ENCODE results near the gene ALOX5.
"Not testable (repeated sequence)": the region's sequence is repeated elsewhere in the genome, so short reads cannot be mapped to it uniquely, and the experiment has no call there.

ALOX5 gene

DNA sequence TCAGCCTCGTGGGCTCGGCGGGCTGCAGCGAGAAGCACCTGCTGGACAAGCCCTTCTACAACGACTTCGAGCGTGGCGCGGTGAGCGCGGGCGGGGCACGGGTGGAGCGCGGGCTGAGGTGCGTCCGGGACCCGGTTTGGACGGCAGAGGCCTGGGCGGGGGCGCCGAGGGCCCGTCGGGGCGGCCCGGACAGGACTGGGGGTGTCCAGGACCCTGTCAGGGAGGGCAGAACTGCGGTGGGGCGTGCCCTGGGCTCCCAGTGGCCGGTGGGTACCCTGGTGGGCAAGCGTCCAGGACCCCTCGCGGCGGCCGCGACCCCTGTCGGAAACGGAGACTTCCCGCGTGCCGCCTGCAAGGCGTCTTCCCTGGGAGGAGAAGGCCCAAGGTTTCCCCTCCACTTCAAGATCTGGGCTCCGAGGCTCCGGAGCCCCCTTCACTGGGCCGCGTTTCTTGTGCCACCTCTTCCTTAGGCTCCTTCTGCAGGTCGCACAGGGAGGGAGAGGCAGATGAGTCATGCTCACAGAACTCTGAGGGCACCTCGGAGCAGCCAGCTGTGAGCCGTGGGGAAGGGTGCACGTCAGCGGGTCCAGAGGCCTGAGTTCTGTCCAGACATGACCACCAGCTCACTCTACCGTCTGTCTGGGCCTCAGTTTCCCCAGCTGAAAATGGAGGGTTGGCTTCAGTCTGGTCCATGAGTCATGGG is 485 bp downstream of the ALOX5 start:
- DNase-seq: no peak

DNA sequence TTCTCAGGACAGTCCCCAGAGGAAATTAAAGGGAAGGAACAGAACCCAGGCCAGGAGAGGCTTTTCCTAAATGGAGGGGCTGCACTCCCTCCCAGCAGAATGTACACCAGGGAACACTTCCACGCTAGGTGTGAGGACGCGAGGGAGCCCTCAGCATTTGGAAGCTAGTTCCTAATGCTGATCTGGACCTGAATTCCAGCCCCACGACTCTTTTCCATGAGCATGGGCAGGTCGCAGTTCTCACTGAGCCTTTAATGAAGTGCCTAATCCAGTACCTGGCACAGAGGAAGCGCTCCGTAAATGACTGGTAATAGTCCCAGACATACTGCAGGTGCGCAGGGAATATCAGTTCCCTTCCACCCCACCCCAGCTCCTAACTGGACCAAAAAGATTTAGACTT is 1.1 kb downstream of the ALOX5 start:
- DNase-seq: no peak

DNA sequence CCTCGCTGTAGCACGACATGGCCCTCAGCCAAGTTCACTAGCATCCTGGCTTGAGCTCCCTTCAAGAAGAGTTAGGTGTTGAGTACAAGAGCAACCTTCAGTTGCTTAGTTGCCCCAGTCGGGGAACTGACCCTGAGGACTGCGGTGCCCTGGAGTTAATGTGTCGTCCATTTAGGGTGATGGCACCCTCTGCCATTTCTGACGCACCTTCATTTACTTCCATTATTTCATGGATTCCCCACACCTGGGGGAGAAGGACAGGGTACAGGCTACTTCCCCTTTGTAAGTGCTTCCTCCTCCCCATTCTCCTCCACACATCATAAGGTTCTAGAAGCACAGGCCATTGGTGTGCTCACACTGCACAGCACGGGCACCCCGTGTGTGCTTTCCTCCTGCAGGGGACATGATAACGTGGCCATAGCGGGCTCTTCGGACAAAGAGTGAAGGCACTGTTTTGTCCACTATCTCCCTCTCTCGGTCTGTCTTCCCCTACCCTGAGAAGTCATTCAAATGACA is 1.8 kb downstream of the ALOX5 start:
- DNase-seq: no peak

DNA sequence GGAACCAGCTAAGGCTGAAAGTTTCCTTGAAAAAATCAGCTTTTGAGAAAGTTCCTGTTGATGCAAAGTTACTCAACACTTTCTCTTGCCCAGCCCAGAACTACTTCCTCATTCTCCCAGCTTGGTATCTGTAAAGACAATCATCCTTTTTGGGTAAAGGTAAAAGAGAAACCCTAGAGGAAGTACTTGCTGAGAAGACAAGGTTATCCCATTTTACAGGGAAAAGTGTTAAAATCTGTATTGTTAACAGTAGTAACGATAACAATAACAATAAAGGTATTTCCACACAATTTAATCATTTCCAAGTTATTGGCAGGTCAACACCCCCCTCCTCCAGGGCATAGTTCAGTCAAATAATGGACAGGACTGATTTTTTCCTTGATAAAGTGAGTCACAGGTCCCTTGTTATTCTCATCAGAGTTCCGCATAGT is 2.4 kb downstream of the ALOX5 start:
- DNase-seq: no peak

DNA sequence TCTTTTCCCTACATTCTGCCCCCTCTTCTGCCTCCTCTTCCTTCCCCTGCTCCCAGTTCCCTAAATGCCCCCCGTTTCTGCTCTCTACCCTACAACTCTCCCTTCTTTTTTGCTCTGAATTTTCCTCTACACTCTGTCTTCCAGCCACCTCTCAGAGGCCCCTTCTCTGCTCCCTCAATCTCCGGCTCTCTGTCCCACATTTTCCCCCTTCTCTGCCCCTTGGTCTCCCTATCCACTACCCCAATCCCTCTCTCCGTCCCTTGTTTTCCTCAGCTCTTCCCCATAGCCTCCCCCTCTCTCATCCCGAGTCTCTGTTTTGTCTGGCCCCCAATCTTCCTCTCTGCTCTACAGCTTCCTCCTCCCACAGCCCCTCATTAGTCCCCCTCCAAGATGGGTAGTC is 3.3 kb downstream of the ALOX5 start:
- no peak for DNase-seq

DNA sequence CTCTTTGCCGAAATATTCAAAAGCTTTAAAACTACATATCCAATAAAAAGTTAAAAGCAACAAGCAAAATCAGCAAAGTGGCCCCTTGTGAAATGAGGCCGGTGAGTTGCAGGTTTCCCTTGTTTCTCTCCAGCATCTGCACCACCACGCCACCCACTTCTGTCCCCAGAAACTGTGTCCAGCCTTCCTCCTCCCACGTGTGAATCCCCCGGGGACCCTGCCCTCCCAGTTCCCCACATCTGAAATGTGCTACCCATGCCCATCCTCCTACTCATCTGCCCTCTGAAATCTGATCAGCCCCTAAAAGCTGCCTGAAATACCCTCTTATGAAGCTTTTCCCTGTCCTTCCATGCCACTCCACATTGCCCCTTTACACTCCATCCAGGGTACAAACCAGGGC is 3.8 kb downstream of the ALOX5 start:
- no peak for DNase-seq

DNA sequence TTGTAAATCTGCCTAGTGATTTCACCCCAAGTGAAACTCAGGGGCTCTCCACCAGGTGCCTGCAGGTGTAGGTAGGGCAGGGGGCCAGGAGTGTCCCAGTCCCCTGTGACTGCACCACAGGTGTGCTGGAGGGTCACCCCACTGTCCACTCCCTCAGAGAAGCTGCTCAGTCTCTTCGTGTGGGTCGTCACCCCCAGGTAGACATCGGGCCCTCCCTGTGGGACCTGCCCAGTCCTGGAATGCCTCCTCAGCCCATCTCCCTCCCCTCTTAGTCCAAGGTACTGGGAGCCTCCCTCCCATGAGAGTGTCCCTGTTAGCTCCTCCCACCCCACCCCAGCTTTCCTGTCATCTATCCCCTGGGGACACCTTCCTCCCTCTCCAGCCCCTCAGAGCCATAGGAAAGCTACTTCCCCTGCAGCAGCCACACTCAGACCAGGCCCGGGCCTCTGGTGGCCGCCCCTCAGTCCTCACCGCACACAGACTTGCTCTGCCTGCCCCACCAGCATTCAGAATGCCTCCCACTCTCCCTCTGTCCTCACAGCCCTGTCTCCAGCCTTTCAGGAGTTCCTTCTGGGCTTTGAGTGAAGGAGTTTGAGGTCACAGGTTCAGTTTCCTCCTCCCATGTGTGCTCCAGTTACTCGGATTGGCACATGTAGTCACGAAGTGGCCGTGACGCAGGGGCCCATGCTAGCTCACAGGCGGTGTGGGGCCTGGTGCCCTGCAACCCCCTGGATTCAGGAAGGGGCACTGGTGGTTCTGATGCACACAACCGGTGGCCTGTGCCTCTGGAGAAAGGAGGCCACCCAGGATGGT is 5.1 kb downstream of the ALOX5 start:
- DNase-seq: no peak

DNA sequence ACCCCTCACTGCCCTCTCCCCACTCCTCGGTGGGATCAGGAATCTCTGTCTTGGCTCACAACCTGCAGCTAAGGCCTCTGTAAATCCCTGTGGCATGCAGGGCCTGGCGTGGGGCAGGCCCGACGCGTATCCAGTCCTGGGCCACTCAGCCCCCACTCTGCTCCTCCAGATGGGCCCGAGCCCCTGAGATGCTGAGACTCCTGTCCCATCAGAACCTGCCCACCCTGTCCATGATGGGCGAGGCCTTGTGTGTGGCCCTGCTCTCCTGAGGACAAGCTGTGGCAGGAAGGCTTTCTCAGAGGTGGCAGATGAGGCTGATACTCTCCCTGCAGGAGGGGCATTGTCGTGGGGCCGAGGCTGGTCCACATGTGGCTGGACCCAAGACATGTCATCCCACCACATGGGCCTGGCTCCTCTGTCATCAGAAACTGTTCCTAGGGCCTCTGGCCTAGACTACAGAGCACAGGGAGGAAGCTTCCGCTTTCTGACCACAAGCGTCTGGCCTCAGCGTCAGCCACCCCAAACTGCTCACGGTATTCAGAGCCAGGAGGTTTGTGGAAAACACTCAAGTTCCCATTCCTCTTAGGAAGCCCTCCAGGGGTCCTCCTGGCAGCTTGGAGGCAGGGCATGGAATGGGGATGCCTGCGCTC is 6.0 kb downstream of the ALOX5 start:
- no peak for DNase-seq

DNA sequence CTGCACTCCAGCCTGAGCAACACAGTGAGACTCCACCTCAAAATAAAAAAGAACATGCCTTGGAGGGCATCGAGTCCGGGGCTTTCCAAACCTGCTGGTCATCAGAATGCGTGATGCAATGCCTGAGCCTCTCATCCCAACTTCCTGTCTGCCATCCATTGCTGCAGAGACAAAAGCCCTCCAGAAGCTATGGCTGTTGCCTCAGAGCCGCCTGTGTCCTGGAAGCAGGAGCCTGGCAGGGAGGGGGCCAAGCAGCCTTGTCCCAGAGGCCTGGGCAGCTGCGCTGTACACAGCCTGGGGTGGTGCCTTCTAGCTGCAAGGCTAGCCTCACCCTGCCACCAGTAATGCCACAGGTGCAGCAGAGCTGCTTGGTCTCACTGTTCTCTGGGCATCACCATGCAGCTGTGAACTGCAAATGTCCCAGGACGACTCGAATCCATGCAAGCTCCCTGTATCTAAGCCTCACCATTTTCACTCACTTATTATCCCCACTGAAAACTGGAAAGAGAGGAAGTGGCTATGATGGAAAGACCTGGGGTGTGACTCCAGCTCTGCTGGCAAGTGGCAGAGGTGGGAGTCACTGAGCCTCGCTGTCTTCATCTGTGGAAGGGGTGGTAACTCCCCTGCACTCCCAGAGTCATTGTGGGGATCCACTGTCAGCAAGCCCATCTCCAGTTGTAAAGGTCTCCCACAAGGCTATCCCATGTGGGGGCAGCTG is 7.0 kb downstream of the ALOX5 start:
- no peak for DNase-seq

DNA sequence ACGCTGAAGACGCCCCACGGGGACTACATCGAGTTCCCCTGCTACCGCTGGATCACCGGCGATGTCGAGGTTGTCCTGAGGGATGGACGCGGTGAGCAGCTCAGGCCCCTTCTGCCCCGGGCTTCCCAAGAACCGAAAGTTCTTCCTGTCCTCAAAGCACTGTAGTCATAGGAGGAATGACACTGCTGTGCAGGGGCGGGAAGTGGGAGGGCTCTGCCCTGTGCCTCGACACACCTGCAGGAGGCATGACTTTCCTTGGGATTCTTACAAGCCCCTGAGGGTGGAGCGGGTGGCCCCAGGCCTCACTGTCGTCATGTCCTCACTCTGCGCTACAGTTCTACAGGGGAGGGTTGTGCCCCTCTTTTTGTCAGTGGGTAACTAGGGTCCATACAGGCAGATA is 8.6 kb downstream of the ALOX5 start:
- DNase-seq: no peak

DNA sequence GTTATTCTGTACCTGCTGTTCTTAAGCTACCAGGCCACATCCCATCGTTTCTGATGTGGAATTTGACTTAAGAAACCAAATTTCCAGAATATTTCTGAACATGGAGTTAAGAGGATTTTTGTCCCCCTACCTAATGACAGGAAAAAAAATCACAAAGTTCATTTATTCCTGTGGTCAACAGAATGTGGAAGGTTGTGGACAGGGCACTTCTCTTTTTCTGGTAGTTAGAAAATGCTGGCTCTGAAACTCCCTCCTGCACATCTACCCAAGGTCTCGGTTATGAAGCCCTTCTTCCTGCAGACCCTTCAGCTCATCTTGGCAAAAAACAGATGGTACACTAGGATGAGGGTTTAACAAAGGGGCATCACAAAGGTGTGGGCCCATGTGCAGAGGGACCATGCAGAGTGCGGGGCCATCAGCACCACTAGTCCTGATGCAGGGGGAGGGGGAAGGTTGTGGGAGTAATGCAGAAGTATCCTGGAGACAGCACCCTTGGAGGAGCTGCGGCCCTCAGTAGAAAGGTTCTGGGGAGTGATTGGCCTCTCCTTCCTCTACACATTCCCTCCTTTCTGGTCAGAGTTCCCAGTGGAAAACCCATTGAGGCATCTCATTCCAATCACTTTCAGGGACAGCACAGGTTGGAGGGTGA is 9.8 kb downstream of the ALOX5 start:
- DNase-seq: no peak

DNA sequence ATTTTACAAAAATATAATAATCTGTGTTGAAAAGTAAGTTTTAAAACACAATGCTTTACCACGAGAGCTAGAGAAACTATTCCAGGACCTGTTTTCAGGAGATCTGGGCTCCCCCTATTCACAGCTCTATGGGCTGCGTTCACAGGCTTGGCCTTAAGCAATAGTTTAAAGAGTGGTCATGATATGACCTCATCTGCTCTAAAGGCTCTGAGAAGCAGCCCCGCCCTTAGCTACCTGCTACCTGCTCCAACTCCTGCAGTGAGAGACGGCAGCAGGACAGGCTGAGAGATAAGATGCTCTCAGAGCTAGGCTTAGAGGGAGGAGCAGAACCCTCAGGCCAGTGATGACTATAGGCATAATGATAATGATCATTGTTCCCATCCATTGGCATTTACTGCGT is 12.6 kb downstream of the ALOX5 start:
- DNase-seq: no peak

DNA sequence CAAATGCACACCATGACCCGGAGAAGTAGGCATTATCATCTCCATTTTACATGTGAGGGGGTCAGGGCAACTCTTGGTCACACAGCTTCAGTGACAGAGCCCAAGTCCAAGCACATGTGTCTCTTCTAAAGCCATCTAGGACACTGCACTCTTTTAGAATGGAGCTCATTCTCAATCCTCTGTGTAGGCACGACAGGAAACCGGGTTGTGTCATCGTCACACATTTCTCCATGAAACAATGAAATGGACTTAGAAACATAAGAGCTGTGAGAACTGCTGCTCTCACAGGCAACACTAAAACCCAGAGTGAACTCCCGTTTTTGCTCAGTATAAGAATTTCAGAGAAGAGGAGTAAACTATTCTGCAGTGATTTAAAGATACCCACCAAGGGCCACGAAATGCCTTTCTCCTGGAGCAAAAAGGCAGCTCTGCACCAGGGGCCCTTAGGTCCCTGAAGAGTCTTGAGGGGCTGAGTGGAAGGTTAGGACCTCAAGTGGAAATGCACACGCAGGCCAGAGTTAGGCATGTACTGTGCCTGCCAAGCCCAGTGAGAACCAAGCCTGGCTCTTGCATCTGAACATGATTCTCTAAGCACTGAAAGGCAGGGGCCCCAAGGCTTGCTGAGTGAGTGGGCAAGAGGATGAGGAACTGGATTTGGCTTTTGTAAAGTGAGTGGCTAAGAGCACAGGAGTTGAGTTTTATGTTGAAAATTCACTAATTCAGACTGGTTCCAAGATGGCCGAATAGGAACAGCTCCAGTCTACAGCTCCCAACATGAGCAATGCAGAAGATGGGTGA is 13.3 kb downstream of the ALOX5 start:
- no peak for DNase-seq

DNA sequence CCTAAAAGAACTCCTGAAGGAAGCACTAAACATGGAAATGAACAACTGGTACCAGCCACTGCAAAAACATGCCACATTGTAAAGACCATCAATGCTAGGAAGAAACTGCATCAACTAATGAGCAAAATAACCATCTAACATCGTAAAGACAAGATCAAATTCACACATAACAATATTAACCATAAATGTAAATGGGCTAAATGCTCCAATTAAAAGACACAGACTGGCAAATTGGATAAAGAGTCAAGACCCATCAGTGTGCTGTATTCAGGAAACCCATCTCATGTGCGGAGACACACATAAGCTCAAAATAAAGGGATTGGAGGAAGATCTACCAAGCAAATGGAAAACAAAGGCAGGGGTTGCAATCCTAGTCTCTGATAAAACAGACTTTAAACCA is 15.7 kb downstream of the ALOX5 start:
- not testable (repeated sequence) for DNase-seq

DNA sequence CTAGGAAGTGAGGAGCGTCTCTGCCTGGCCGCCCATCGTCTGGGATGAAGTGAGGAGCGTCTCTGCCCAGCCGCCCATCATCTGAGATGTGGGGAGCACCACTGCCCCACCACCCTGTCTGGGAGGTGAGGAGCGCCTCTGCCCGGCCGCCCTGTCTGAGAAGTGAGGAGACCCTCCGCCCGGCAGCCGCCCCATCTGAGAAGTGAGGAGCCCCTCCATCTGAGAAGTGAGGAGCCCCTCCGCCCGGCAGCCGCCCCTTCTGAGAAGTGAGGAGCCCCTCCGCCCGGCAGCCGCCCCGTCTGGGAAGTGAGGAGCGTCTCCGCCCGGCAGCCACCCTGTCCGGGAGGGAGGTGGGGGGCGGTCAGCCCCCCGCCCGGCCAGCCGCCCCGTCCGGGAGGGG is 17.6 kb downstream of the ALOX5 start:
- DNase-seq: not testable (repeated sequence)

DNA sequence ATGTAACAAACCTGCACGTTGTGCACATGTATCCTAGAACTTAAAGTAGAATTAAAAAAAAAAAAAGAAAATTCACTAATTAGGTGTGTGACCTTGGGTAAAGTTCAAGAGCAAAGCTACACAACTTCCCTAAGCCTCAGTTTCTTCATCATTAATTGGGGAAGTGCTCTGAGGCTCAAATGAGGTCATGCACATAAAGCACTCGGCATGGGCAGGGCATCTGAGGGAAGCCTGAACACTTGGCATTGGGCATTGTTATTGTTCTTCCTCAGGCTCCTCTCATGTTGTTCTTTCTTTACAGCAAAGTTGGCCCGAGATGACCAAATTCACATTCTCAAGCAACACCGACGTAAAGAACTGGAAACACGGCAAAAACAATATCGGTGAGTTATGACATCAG is 21.5 kb downstream of the ALOX5 start:
- no peak for DNase-seq

DNA sequence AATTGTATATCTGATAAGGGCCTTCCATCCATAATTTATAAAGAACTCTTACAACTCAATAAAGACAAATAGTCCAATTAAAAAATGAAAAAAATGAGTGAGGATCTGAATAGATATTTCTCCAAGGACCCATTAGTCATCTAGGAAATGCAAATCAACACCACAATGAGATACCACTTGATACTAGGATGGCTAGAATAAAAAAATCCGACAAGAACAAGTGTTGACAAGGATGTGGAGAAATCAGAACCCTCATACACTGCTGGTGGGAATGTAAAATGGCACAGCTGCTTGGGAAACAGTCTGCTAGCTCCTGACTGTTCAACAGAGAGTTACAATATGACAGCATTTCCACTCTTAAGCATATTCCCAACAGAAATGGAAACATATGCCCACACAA is 24.6 kb downstream of the ALOX5 start:
- DNase-seq: no peak

DNA sequence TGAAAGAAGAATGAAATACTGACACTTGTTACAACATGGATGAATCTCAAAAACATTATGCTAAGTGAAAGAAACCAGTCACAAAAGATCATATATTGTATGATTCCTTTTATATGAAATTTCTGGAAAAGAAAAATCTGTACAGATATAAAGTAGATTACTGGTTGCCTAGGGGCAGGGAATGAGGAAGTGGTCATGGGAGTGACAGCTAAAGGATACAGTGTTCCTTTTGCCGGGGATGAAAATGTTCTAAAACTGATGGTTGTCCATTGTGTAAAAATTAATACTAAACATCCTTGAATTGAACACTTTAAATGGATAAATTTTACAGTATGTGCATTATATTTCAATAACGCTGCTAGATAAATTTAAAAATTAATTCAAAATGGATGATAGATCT is 25.1 kb downstream of the ALOX5 start:
- DNase-seq: no peak

DNA sequence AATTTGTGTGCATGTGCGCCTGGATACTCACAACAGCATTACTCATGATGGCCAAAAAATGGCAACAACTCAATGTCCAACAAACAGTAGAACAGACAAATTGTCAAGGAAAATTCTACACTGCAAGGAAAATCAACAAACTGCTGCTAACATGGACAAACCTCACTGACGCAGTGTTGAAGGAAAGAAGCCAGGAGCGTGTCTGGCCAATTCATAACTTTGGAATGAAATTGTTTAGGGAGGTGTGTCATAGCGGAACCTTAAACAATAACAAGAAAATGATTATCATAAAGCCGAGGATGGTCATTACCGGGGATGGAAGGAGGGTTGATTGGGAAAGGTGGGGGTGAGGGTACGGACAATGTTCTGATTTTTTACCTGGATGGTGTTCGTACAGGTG is 29.1 kb downstream of the ALOX5 start:
- DNase-seq: no peak

DNA sequence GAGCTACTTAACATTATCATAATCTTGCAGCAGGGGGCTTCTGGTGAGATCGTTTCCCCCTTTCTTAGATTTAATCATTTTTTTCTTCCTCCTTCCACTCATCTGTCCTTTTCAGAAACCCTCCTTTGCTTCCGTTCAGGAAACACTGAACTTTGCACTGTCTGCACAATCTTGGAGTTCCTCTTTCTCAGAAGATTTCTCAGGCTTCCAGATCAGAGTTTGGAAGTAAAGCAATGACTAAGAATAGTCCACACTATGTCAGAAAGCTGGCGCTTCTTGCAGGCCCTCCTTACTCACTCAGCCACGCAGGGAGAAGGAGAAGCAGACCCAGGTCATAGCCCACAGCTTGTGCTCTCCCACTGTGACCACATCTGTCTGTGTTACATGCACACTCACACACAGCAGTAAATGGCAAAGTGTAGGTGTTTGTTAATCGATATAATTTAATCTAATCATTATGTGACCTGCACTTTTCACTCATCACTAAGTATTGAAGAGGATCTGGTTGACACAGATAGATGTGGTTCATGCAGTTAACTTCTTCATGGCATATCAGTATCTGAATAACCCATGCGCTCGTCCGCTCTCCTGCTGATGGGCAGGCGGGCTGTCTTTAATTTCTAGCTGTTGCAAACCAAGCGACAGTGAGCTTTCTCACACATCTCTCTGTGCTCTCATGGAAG is 30.2 kb downstream of the ALOX5 start:
- no peak for DNase-seq

DNA sequence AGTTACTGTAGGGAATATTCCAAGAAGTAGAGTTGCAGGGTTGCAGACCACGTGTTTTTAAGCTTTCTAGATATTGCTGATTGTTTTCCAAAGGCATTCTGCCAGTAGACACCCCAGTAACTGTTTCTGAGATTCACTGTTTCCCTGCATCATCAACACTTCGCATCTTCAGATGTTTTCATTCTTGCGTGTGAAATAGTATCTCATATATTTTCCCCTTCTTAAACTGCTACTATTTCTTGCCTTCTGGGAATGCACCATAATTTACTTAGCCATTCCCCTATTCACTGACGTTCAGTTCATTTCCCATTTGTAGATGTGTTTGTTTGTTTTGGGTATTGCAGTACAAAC is 30.7 kb downstream of the ALOX5 start:
- no peak for DNase-seq

Measured in NCI-H1092 treated with DMSO at 0.1 percent for 48 hours (cell line).